Transverse colon (tissue), 4 donors: ENCODE results near the gene GAB2. TPM values are rescaled to one million over a fixed set of nuclear protein-coding genes. Genes with fewer than 3 reads are reported as not detected.
A peak's percentile ranks its signal among the peaks of the same experiment; 100 is the strongest.
"Not testable (repeated sequence)": the region's sequence is repeated elsewhere in the genome, so short reads cannot be mapped to it uniquely, and the experiment has no call there.

Source experiments
- DNase-seq: peaks from one replicate; pipeline ENCODE4 v3.0.0-alpha.2; 2019
- H3K27ac ChIP-seq, 4 donors: fragments of 200-600 bp; sonication (generic); 2 replicates each; pipeline ENCODE4 v1.5.1; 2016 to 2018; ENCODE audit warnings: inconsistent platforms in 4 of 4
- H3K27me3 ChIP-seq: fragments of 200-600 bp; sonication (generic); 2 replicates; pipeline ENCODE4 v1.5.1; 2017; ENCODE audit warnings: inconsistent platforms
- H3K36me3 ChIP-seq, 4 donors: fragments of 200-600 bp; sonication (generic); 2 replicates each; pipeline ENCODE4 v1.5.1; 2017 to 2019; ENCODE audit warnings: inconsistent platforms in 4 of 4
- H3K4me1 ChIP-seq, 4 donors: fragments of 200-600 bp; sonication (generic); 2 replicates each; pipeline ENCODE4 v1.5.1; 2017 to 2020; ENCODE audit warnings: inconsistent platforms in 4 of 4
- H3K4me3 ChIP-seq, 4 donors: fragments of 200-600 bp; sonication (generic); 1 replicate in 1 of 4; 2 replicates in 3 of 4; pipeline versions ENCODE4 v1.5.1 to v1.6.1; 2017 to 2019; ENCODE audit warnings: inconsistent platforms in 4 of 4
- H3K9me3 ChIP-seq, 2 donors: fragments of 200-600 bp; sonication (generic); 2 replicates each; pipeline ENCODE4 v1.5.1; 2017 to 2019; ENCODE audit warnings: inconsistent platforms in 2 of 2
- CTCF ChIP-seq, 5 experiments: fragments of 200-600 bp in 3 of 5; fragments of 450-650 bp in 2 of 5; sonication (generic) in 3 of 5; IDR thresholded peaks; 1 replicate in 2 of 5; 2 replicates in 3 of 5; pipeline ENCODE4 v1.5.1; 2016 to 2017; ENCODE audit warnings: antibody characterized with exemption in 5 of 5, inconsistent platforms in 3 of 5, mild to moderate bottlenecking in 2 of 5, moderate library complexity in 1 of 5
- EP300 ChIP-seq: sonication (generic); formaldehyde crosslinking; IDR thresholded peaks from one replicate; pipeline ENCODE4 v1.6.1; 2017; ENCODE audit warnings: antibody characterized with exemption, low read depth
- POLR2A ChIP-seq: fragments of 450-650 bp; IDR thresholded peaks from one replicate; pipeline ENCODE4 v1.6.1; 2016; ENCODE audit warnings: antibody characterized with exemption, mild to moderate bottlenecking, moderate library complexity
- POLR2AphosphoS5 ChIP-seq, 3 donors: sonication (generic); formaldehyde crosslinking; IDR thresholded peaks; one replicate each; pipeline ENCODE4 v1.6.1; 2016; ENCODE audit warnings: antibody characterized with exemption in 3 of 3
- WGBS, 2 donors: methylation state at CpG; one replicate each; pipeline ENCODE4 v1.1.5; 2018; ENCODE audit warnings: low coverage in 1 of 2; 5-methylcytosine and 5-hydroxymethylcytosine counted together
- in situ Hi-C, 4 donors: fragments of 200-750 bp; cut with MboI; loops; one replicate each; pipeline versions ENCODE4 v1.15.0 to v1.15.1; 2017; ENCODE audit warnings: low sequenced_read_pairs in 3 of 4, low pct_ligation_motif_present in 1 of 4, low pct_unique_long_range_greater_than_20kb in 1 of 4
- intact Hi-C: fragments of 100-400 bp; cut with DNase I; formaldehyde crosslinking; loops from one replicate; pipeline ENCODE4 v1.15.1; 2023; ENCODE audit warnings: low total_unique reads
- total RNA-seq, 4 donors: library from RNA; depleted of rRNA; stranded (reverse); fragments of >200 nt; gene quantifications; one replicate each; pipeline ENCODE4 v1.1.0, GENCODE V29; 2016

GAB2 gene
- total RNA-seq: 10 to 100 TPM in 3 of 4 donors, 1 to 10 TPM in 1; 5.8 to 35.7 (median 22.9) TPM

GRCh38 chr11:78417175-78417887 lies at the start of gene GAB2:
GAB2 (minus strand) TSS chr11:78417820; CDS start chr11:78417720, 100 bp downstream.
- H3K4me3 ChIP-seq: peak within 1 kb of the TSS; percentile 81 to 100 (median 91)
- peak; percentile 66 for DNase-seq
- no peaks in the 10 kb centered on the region for H3K36me3 ChIP-seq
- intact Hi-C loops (no loop called here), in situ Hi-C loops (loop anchor here in 2 of 4 donors (10.0 to 25.0 kb wide), 2 partner anchors 147 to 180 kb away; no protein-coding TSS in a partner anchor)
- 0% methylated on average over 8 to 36 of the region's 93 CpGs for WGBS, 2 donors
- peak within 1 kb of the TSS; percentile 97 to 99 (median 98) for H3K27ac ChIP-seq
- no peaks in the 10 kb centered on the region for H3K27me3 ChIP-seq
- H3K4me1 ChIP-seq: peaks cover 13 to 48% (median 29%) of the 10 kb centered on the region in 4 donors
- TF ChIP-seq POLR2A (no peak), POLR2AphosphoS5 (IDR thresholded peaks at IDR 0.05) (no peak), EP300 (no peak), CTCF (IDR thresholded peaks at IDR 0.05) (peak in 1 of 5 experiments; percentile 1)
- H3K9me3 ChIP-seq: no peaks in the 10 kb centered on the region

GRCh38 chr11:78467370-78467769 lies 49.8 kb upstream of the GAB2 start:
- intact Hi-C loops (no loop called here), in situ Hi-C loops (no loop called here)
- no peak for DNase-seq
- Histone ChIP-seq H3K36me3 (no peaks in the 10 kb centered on the region), H3K4me3 (no peak overlapping the region), H3K9me3 (no peaks in the 10 kb centered on the region), H3K4me1 (peaks cover 0 to 3% (median 0%) of the 10 kb centered on the region in 4 donors), H3K27ac (no peak overlapping the region), H3K27me3 (no peaks in the 10 kb centered on the region)
- 94 to 96% methylated on average over 2 of the region's 2 CpGs for WGBS, 2 donors
- TF ChIP-seq EP300: no peak
- TF ChIP-seq POLR2A: no peak
- TF ChIP-seq POLR2AphosphoS5 (IDR thresholded peaks at IDR 0.05): no peak
- no peak for TF ChIP-seq CTCF (IDR thresholded peaks at IDR 0.05)

GRCh38 chr11:78465169-78465942 lies 47.7 kb upstream of the GAB2 start:
- DNase-seq: peak; percentile 35
- 73 to 75% methylated on average over 3 to 10 of the region's 19 CpGs for WGBS, 2 donors
- in situ Hi-C loops: no loop called here
- no peaks in the 10 kb centered on the region for H3K36me3 ChIP-seq
- TF ChIP-seq POLR2AphosphoS5 (IDR thresholded peaks at IDR 0.05) (peak in 1 of 3 donors; percentile 30), EP300 (no peak), POLR2A (peak; percentile 40), CTCF (IDR thresholded peaks at IDR 0.05) (no peak)
- H3K27me3 ChIP-seq: no peaks in the 10 kb centered on the region
- peak overlapping the region; percentile 68 to 78 (median 70) for H3K27ac ChIP-seq
- H3K9me3 ChIP-seq: no peaks in the 10 kb centered on the region
- peaks cover 0 to 3% (median 0%) of the 10 kb centered on the region in 4 donors for H3K4me1 ChIP-seq
- no peak overlapping the region for H3K4me3 ChIP-seq
- intact Hi-C loops: no loop called here

- H3K9me3 ChIP-seq, H3K27me3 ChIP-seq, intact Hi-C loops, H3K36me3 ChIP-seq, in situ Hi-C loops, H3K4me3 ChIP-seq, H3K4me1 ChIP-seq: not testable (repeated sequence)
- peak overlapping the region; percentile 68 to 78 (median 70) for H3K27ac ChIP-seq
- WGBS, 2 donors: 89% methylated on average over 11 of the region's 14 CpGs; no CpG with 5 or more reads in 1 of the 2 donors
- DNase-seq: peak; percentile 8
These were observed 47.2 kb upstream of the GAB2 start for GRCh38 chr11:78464787-78465168.
